ENCODE data around the gene C17orf113. TPM values are rescaled to one million over a fixed set of nuclear protein-coding genes. Genes with fewer than 3 reads are reported as not detected.

The C17orf113 gene
- total RNA-seq, 6 donors from 2014 or later = 1.1 to 5.2 (median 2.3) TPM

GRCh38 chr17:42000413-42001133, 49.8 kb downstream of the C17orf113 start:
- Histone ChIP-seq H3K9me3 (no peaks in the 10 kb centered on the region), H3K27me3 (no peaks in the 10 kb centered on the region), H3K36me3 (peaks cover 35 to 77% (median 52%) of the 10 kb centered on the region in 4 donors), H3K27ac (peak overlapping the region in 2 of 4 donors; percentile 3 to 33), H3K4me3 (no peak overlapping the region), H3K4me1 (peaks cover 6 to 26% (median 17%) of the 10 kb centered on the region in 4 donors)
- WGBS, 2 donors = 64 to 66% methylated on average over 3 of the region's 3 CpGs
- no peak for DNase-seq
- no peak for TF ChIP-seq POLR2AphosphoS5 (IDR thresholded peaks at IDR 0.05)
- TF ChIP-seq POLR2A (IDR thresholded peaks at IDR 0.05) = no peak
- no peak for TF ChIP-seq CTCF (IDR thresholded peaks at IDR 0.05)
- TF ChIP-seq EP300 (IDR thresholded peaks at IDR 0.05) = no peak
- no peak for ATAC-seq (ENCODE audit: low FRiP score in 2 of 2)

DNA sequence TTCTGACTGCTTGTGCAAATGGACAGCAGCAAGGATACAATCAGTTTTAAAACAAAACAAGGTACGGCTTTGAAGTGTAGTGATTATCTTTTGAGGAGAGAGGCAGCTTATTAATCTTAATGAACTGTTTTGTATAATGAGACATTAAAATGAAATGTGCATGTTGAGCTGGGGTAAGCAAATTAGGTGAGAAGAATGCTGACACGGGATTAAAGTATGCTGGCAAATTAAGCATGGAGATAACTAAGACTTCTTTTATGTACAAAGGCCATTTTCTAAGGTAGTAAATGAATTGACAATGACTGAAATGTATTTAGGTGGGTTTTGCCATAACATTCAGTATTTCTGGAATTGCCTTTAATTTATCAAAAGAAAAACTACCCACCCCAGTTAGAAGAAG, 51.9 kb downstream of the C17orf113 start:
- Histone ChIP-seq H3K27ac (no peak overlapping the region), H3K9me3 (no peaks in the 10 kb centered on the region), H3K36me3 (peaks cover 47 to 98% (median 69%) of the 10 kb centered on the region in 4 donors), H3K4me3 (no peak overlapping the region), H3K27me3 (no peaks in the 10 kb centered on the region), H3K4me1 (peaks cover 0 to 19% (median 11%) of the 10 kb centered on the region in 4 donors)
- TF ChIP-seq EP300 (IDR thresholded peaks at IDR 0.05) = no peak
- TF ChIP-seq POLR2AphosphoS5 (IDR thresholded peaks at IDR 0.05) = no peak
- no peak for TF ChIP-seq POLR2A (IDR thresholded peaks at IDR 0.05)
- TF ChIP-seq CTCF (IDR thresholded peaks at IDR 0.05) = no peak
- DNase-seq (no peak), ATAC-seq (ENCODE audit: low FRiP score in 2 of 2) (no peak)
- 38 to 40% methylated on average over 2 of the region's 2 CpGs for WGBS, 2 donors

- Histone ChIP-seq H3K27me3 (no peaks in the 10 kb centered on the region), H3K9me3 (no peaks in the 10 kb centered on the region), H3K4me3 (no peak overlapping the region), H3K4me1 (peaks cover 0 to 15% (median 11%) of the 10 kb centered on the region in 4 donors), H3K27ac (no peak overlapping the region), H3K36me3 (peaks cover 56 to 98% (median 82%) of the 10 kb centered on the region in 4 donors)
- 88 to 97% methylated on average over 2 of the region's 2 CpGs for WGBS, 2 donors
- TF ChIP-seq EP300 (IDR thresholded peaks at IDR 0.05) = no peak
- no peak for TF ChIP-seq CTCF (IDR thresholded peaks at IDR 0.05)
- no peak for TF ChIP-seq POLR2A (IDR thresholded peaks at IDR 0.05)
- ATAC-seq (ENCODE audit: low FRiP score in 2 of 2) (no peak), DNase-seq (no peak)
Measured at GRCh38 chr17:41996855-41997164, 53.6 kb downstream of the C17orf113 start.

DNA sequence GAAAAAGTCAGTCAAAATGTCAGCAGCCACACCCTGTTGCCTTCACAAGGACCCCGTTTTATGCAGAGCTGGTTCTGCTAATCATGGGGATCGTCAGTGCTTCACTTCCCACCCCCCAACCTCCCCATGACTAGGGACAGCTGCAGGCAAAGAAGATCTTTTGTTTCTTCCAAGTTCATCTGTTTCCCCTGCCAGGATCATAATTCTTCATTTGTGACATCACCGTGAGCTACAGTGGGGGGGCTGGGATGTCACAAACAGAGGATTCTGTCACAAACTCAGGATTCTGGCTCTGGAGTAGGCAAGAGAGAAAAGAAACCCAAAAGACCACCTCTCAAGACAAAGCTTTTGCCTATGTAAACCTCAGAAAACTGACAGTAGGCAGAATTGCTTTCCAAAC, 57.8 kb downstream of the C17orf113 start:
- DNase-seq (no peak), ATAC-seq (ENCODE audit: low FRiP score in 2 of 2) (no peak)
- no peak for TF ChIP-seq POLR2AphosphoS5 (IDR thresholded peaks at IDR 0.05)
- no peak for TF ChIP-seq EP300 (IDR thresholded peaks at IDR 0.05)
- TF ChIP-seq POLR2A (IDR thresholded peaks at IDR 0.05) = no peak
- peaks cover 65 to 100% (median 86%) of the 10 kb centered on the region in 4 donors for H3K36me3 ChIP-seq
- no peak overlapping the region for H3K4me3 ChIP-seq
- peaks cover 0 to 9% (median 0%) of the 10 kb centered on the region in 4 donors for H3K4me1 ChIP-seq
- H3K27ac ChIP-seq = no peak overlapping the region
- H3K27me3 ChIP-seq = no peaks in the 10 kb centered on the region
- WGBS, 2 donors = 84 to 92% methylated on average over 3 of the region's 3 CpGs
- no peaks in the 10 kb centered on the region for H3K9me3 ChIP-seq

- Histone ChIP-seq H3K27me3 (no peaks in the 10 kb centered on the region), H3K36me3 (peaks cover 43 to 100% (median 75%) of the 10 kb centered on the region in 4 donors), H3K27ac (peak overlapping the region in 1 of 4 donors; percentile 10), H3K9me3 (no peaks in the 10 kb centered on the region), H3K4me3 (no peak overlapping the region), H3K4me1 (peaks cover 0 to 9% (median 0%) of the 10 kb centered on the region in 4 donors)
- WGBS, 2 donors = 85 to 91% methylated on average over 5 of the region's 5 CpGs
- DNase-seq (no peak), ATAC-seq (ENCODE audit: low FRiP score in 2 of 2) (no peak)
- TF ChIP-seq POLR2AphosphoS5 (IDR thresholded peaks at IDR 0.05) (no peak), CTCF (IDR thresholded peaks at IDR 0.05) (no peak), POLR2A (IDR thresholded peaks at IDR 0.05) (no peak), EP300 (IDR thresholded peaks at IDR 0.05) (no peak)
Measured at GRCh38 chr17:41989702-41990419, 60.5 kb downstream of the C17orf113 start.
